Endothelial cell of umbilical vein (primary cell): Measurements from ENCODE around the gene BCAR1. TPM values are rescaled to one million over a fixed set of nuclear protein-coding genes. Genes with fewer than 3 reads are reported as not detected.

Experiments used
- BruUV-seq: library from RNA; stranded (reverse); fragments of 400-500 nt; replicated peaks from 2 replicates; lab custom pipeline; 2021; lab: Mats Ljungman, UMichigan
- CTCF ChIA-PET: fragments of 300-600, 350-600 bp; sonication (Branson Sonifier 250); formaldehyde crosslinking; loops from one replicate; lab custom pipeline; 2021; ENCODE audit warnings: antibody characterized with exemption, inconsistent platforms; lab: Charles Lee
- POLR2A ChIA-PET: fragments of 300-600, 350-600 bp; sonication (Branson Sonifier 250); formaldehyde crosslinking; loops from one replicate; lab custom pipeline; 2021; ENCODE audit warnings: antibody characterized with exemption, inconsistent platforms; lab: Charles Lee
- DNase-seq: peaks from one replicate; pipeline ENCODE4 v3.0.0-alpha.2; 2011; ENCODE audit warnings: low read depth, low spot score
- FAIRE-seq: peaks from 2 replicates; lab custom pipeline; 2011; peaks lifted over from hg19 to GRCh38; lab: Jason Lieb, UNC
- H2AFZ ChIP-seq: 2 replicates; pipeline ENCODE4 v1.6.0; 2012; ENCODE audit warnings: low read depth, low read length, control low read depth, inconsistent platforms
- H3K27ac ChIP-seq: 2 replicates; pipeline ENCODE4 v1.5.1; 2011; ENCODE audit warnings: low read depth, mild to moderate bottlenecking, control low read depth, low read length, moderate library complexity; ENCODE audit not compliant: insufficient read depth
- H3K27me3 ChIP-seq, 2 experiments: 2 replicates each; pipeline versions ENCODE4 v1.6.0 to v1.6.1; 2011; ENCODE audit warnings: low read length in 2 of 2, mixed read lengths in 1 of 2; ENCODE audit not compliant: control insufficient read depth in 2 of 2, insufficient read depth in 2 of 2
- H3K36me3 ChIP-seq, 2 experiments: 2 replicates in 1 of 2; 3 replicates in 1 of 2; pipeline ENCODE4 v1.5.1; 2011; ENCODE audit warnings: low read length in 2 of 2, mild to moderate bottlenecking in 1 of 2, moderate library complexity in 1 of 2; ENCODE audit not compliant: control insufficient read depth in 2 of 2, insufficient read depth in 2 of 2; ENCODE audit errors: extremely low read depth in 1 of 2
- H3K4me1 ChIP-seq: 3 replicates; pipeline ENCODE4 v1.5.1; 2011; ENCODE audit warnings: mild to moderate bottlenecking, low read length; ENCODE audit not compliant: control insufficient read depth, insufficient read depth; ENCODE audit errors: extremely low read depth
- H3K4me2 ChIP-seq: 2 replicates; pipeline ENCODE4 v1.6.1; 2011; ENCODE audit warnings: low read length, control low read depth, mixed read lengths; ENCODE audit not compliant: insufficient read depth
- H3K4me3 ChIP-seq, 3 experiments: fragments of 200-600 bp in 1 of 3; sonication (generic), shearing (Covaris generic) in 1 of 3; replicated peaks in 1 of 3; 2 replicates each; pipeline ENCODE4 v1.5.1; 2011 to 2016; ENCODE audit warnings: control low read depth in 3 of 3, low read length in 3 of 3, mild to moderate bottlenecking in 2 of 3, inconsistent platforms in 1 of 3, low read depth in 1 of 3, moderate library complexity in 1 of 3; ENCODE audit not compliant: insufficient read depth in 1 of 3
- H3K79me2 ChIP-seq: 2 replicates; pipeline ENCODE4 v1.6.0; 2012; ENCODE audit warnings: low read length, inconsistent platforms; ENCODE audit not compliant: control insufficient read depth, insufficient read depth
- H3K9ac ChIP-seq: replicated peaks from 2 replicates; pipeline ENCODE3; 2011; ENCODE audit warnings: low read length, control low read depth; ENCODE audit not compliant: insufficient read depth; ENCODE audit errors: extremely low read depth
- H3K9me1 ChIP-seq: replicated peaks from 3 replicates; pipeline ENCODE4 v1.6.0; 2011; ENCODE audit warnings: mild to moderate bottlenecking, low read length; ENCODE audit not compliant: control insufficient read depth, insufficient read depth; ENCODE audit errors: extremely low read depth
- H3K9me3 ChIP-seq: replicated peaks from 2 replicates; pipeline ENCODE4 v1.5.1; 2012; ENCODE audit warnings: low read length, inconsistent platforms; ENCODE audit not compliant: control insufficient read depth, insufficient read depth
- H4K20me1 ChIP-seq: replicated peaks from 2 replicates; pipeline ENCODE3; 2011; ENCODE audit warnings: mild to moderate bottlenecking, low read length; ENCODE audit not compliant: control insufficient read depth, insufficient read depth; ENCODE audit errors: extremely low read depth
- CTCF ChIP-seq, 2 donors: IDR thresholded peaks; 1 replicate in 1 of 2; 2 replicates in 1 of 2; pipeline ENCODE4 v1.5.1; 2011; ENCODE audit warnings: low read length in 2 of 2, mild to moderate bottlenecking in 2 of 2, moderate library complexity in 2 of 2, control low read depth in 1 of 2, inconsistent platforms in 1 of 2, low read depth in 1 of 2; ENCODE audit not compliant: insufficient read depth in 1 of 2; ENCODE audit errors: extremely low read depth in 1 of 2
- EZH2 ChIP-seq: IDR thresholded peaks from 2 replicates; pipeline ENCODE4 v1.6.1; 2012; ENCODE audit warnings: borderline replicate concordance, low read depth, mild to moderate bottlenecking, moderate library complexity, low read length, inconsistent platforms; ENCODE audit not compliant: severe bottlenecking
- FOS ChIP-seq: IDR thresholded peaks from 2 replicates; pipeline ENCODE4 v1.6.1; 2011; ENCODE audit warnings: mild to moderate bottlenecking, low read length, moderate library complexity, borderline replicate concordance; ENCODE audit not compliant: insufficient read depth
- GATA2 ChIP-seq: IDR thresholded peaks from 2 replicates; pipeline ENCODE4 v1.7.0; 2011; ENCODE audit warnings: low read depth, mild to moderate bottlenecking, moderate library complexity, mixed read lengths, low read length; ENCODE audit not compliant: insufficient read length, insufficient read depth
- JUN ChIP-seq: IDR thresholded peaks from 2 replicates; pipeline ENCODE4 v1.6.1; 2011; ENCODE audit warnings: borderline replicate concordance, low read depth; ENCODE audit not compliant: insufficient read length, insufficient read depth
- POLR2A ChIP-seq: IDR thresholded peaks from 2 replicates; pipeline ENCODE4 v1.6.1; 2012; ENCODE audit warnings: low read depth, mild to moderate bottlenecking, control low read depth, low read length
- POLR2AphosphoS5 ChIP-seq: IDR thresholded peaks from 2 replicates; pipeline ENCODE4 v1.6.1; 2012; ENCODE audit warnings: low read depth, mild to moderate bottlenecking, control low read depth, low read length, moderate library complexity; ENCODE audit not compliant: insufficient read depth
- dilution Hi-C: fragments of 300-500 bp; cut with MboI; formaldehyde crosslinking; loops from one replicate; pipeline ENCODE4 v1.15.0; 2019; ENCODE audit warnings: low sequenced_read_pairs; ENCODE audit not compliant: extremely low pct_ligation_motif_present
- intact Hi-C: fragments of 100-400 bp; cut with micrococcal nuclease; formaldehyde crosslinking; loops from one replicate; pipeline ENCODE4 v1.10.0; 2022
- polyA plus RNA-seq, 4 experiments: library from polyadenylated mRNA; depleted of rRNA in 3 of 4; stranded (reverse) in 3 of 4; unstranded in 1 of 4; fragments of >200 nt; gene quantifications; 2 replicates each; pipeline versions ENCODE4 v1.2.1 to v1.2.3, GENCODE V29; 2011 to 2012; ENCODE audit warnings: missing spikeins in 1 of 4
- total RNA-seq: library from RNA; stranded (reverse); gene quantifications from 2 replicates; pipeline ENCODE4 v1.2.3, GENCODE V29; 2021

BCAR1 gene
- total and polyA plus RNA-seq, 2 donors (not counting 3 experiments of a cell fraction or from before 2014, with no cell fraction given), result 171 to 267 TPM

GRCh38 chr16:75260851-75261589 lies 9.6 kb upstream of the BCAR1 start:
- CTCF ChIA-PET, result interaction anchor here (0.8 to 1.5 kb wide), 3 partner anchors 11 to 13 kb away, joined by 3 to 4 read pairs (median 4); no protein-coding TSS in a partner anchor
- no peak for FAIRE-seq
- peaks cover 70% of the 10 kb centered on the region for H3K4me1 ChIP-seq
- dilution Hi-C loops (no loop called here), intact Hi-C loops (no loop called here)
- no peak overlapping the region for H3K27ac ChIP-seq
- TF ChIP-seq JUN, result no peak
- TF ChIP-seq POLR2A, result no peak
- no peak for TF ChIP-seq GATA2
- TF ChIP-seq EZH2, result no peak
- no peak for TF ChIP-seq FOS
- no peak for TF ChIP-seq POLR2AphosphoS5
- no peak for TF ChIP-seq CTCF (IDR thresholded peaks at IDR 0.05; ENCODE audit: extremely low read depth in 1 of 2, insufficient read depth in 1 of 2, low read depth in 1 of 2, low read length in 2 of 2)
- no peaks in the 10 kb centered on the region for H3K9me1 ChIP-seq
- no TSS peak for BruUV-seq
- no peaks in the 10 kb centered on the region for H3K9me3 ChIP-seq
- peaks cover 2 to 5% of the 10 kb centered on the region in 2 experiments for H3K36me3 ChIP-seq
- no peak overlapping the region for H3K4me2 ChIP-seq
- POLR2A ChIA-PET, result interaction anchor here (0.7 to 1.2 kb wide), 2 partner anchors 22 to 80 kb away, joined by 3 to 5 read pairs; no protein-coding TSS in a partner anchor
- H2AFZ ChIP-seq, result no peak overlapping the region
- H3K9ac ChIP-seq, result no peak overlapping the region
- H3K27me3 ChIP-seq, result no peaks in the 10 kb centered on the region
- H4K20me1 ChIP-seq, result no peaks in the 10 kb centered on the region
- no peak overlapping the region for H3K4me3 ChIP-seq
- DNase-seq, result no peak
- H3K79me2 ChIP-seq, result peaks cover 95% of the 10 kb centered on the region
